ENCODE results near the gene XRRA1. TPM values are rescaled to one million over a fixed set of nuclear protein-coding genes. Genes with fewer than 3 reads are reported as not detected.

The XRRA1 gene
- total RNA-seq, 1 experiment from 2014 or later: 11.9 TPM

DNA sequence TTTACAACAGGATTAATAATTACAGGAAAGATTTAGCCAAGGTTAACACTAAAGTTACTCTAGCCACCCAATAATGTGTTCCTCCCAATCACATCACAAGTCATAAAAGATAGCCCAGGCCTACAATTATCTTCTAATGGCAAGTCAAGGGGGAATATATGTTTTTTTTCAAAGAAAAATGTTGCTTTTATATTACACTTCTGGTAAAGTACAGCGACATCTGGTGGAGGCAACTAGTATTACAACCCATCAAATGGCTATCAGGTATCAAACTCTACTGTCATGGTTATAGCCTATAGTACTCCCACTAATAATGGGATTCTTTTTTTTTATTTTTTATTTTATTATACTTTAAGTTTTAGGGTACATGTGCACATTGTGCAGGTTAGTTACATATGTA lies 71.8 kb downstream of the XRRA1 start:
- ChIA-PET CTCF (no interaction called here), POLR2A (no interaction called here)
- Mint-ChIP-seq H3K27me3 (ENCODE audit: insufficient read depth, unreplicated experiment) (no peaks in the 10 kb centered on the region), H3K27ac (ENCODE audit: unreplicated experiment) (no peak overlapping the region), H3K4me1 (ENCODE audit: low read depth, unreplicated experiment) (no peaks in the 10 kb centered on the region), H3K4me3 (ENCODE audit: unreplicated experiment) (no peak overlapping the region), H3K36me3 (ENCODE audit: insufficient read depth, unreplicated experiment) (peaks cover 17% of the 10 kb centered on the region), H3K9me3 (ENCODE audit: unreplicated experiment) (peaks cover 1% of the 10 kb centered on the region)
- DNase-seq: peak in 1 of 2 experiments; percentile 37
- TF ChIP-seq, protein P1, sequence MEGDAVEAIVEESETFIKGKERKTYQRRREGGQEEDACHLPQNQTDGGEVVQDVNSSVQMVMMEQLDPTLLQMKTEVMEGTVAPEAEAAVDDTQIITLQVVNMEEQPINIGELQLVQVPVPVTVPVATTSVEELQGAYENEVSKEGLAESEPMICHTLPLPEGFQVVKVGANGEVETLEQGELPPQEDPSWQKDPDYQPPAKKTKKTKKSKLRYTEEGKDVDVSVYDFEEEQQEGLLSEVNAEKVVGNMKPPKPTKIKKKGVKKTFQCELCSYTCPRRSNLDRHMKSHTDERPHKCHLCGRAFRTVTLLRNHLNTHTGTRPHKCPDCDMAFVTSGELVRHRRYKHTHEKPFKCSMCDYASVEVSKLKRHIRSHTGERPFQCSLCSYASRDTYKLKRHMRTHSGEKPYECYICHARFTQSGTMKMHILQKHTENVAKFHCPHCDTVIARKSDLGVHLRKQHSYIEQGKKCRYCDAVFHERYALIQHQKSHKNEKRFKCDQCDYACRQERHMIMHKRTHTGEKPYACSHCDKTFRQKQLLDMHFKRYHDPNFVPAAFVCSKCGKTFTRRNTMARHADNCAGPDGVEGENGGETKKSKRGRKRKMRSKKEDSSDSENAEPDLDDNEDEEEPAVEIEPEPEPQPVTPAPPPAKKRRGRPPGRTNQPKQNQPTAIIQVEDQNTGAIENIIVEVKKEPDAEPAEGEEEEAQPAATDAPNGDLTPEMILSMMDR (IDR thresholded peaks at IDR 0.05; ENCODE audit: insufficient read depth in 1 of 2, low read depth in 1 of 2, low read length in 1 of 2, severe bottlenecking in 1 of 2, unreplicated experiment in 1 of 2): peak; percentile 60 to 90
- H3K4me3 ChIP-seq (ENCODE audit: low read depth, low read length): no peak overlapping the region
- intact Hi-C loops (cut with micrococcal nuclease; ENCODE audit: unreplicated experiment): no loop called here
- BruUV-seq (replicated peaks): no TSS peak
- H3K9me3 ChIP-seq: peaks cover 12% of the 10 kb centered on the region
- no peaks in the 10 kb centered on the region for H3K4me1 ChIP-seq
- H3K36me3 ChIP-seq (ENCODE audit: control insufficient read depth, insufficient read depth, low read length): peaks cover 1% of the 10 kb centered on the region; the same call in 1 of the 2 replicates
- no peaks in the 10 kb centered on the region for H3K27me3 ChIP-seq (replicated peaks; ENCODE audit: control insufficient read depth, insufficient read depth, low read length)

GRCh38 chr11:74871037-74871436 lies 77.9 kb downstream of the XRRA1 start:
- Histone ChIP-seq H3K27me3 (replicated peaks; ENCODE audit: control insufficient read depth, insufficient read depth, low read length) (no peaks in the 10 kb centered on the region), H3K4me3 (ENCODE audit: low read depth, low read length) (no peak overlapping the region), H3K4me1 (no peaks in the 10 kb centered on the region), H3K36me3 (ENCODE audit: control insufficient read depth, insufficient read depth, low read length) (peaks cover 4% of the 10 kb centered on the region), H3K9me3 (peaks cover 48% of the 10 kb centered on the region)
- Mint-ChIP-seq H3K4me1 (ENCODE audit: low read depth, unreplicated experiment) (no peaks in the 10 kb centered on the region), H3K27ac (ENCODE audit: unreplicated experiment) (no peak overlapping the region), H3K27me3 (ENCODE audit: insufficient read depth, unreplicated experiment) (no peaks in the 10 kb centered on the region), H3K36me3 (ENCODE audit: insufficient read depth, unreplicated experiment) (peaks cover 37% of the 10 kb centered on the region), H3K4me3 (ENCODE audit: unreplicated experiment) (no peak overlapping the region), H3K9me3 (ENCODE audit: unreplicated experiment) (peaks cover 50% of the 10 kb centered on the region)
- TF ChIP-seq, protein P1 (IDR thresholded peaks at IDR 0.05; ENCODE audit: insufficient read depth in 1 of 2, low read depth in 1 of 2, low read length in 1 of 2, severe bottlenecking in 1 of 2, unreplicated experiment in 1 of 2): no peak
- intact Hi-C loops (cut with micrococcal nuclease; ENCODE audit: unreplicated experiment): loop anchor here (5.0 kb wide), 1 partner anchor 259 kb away; no protein-coding TSS in a partner anchor
- POLR2A ChIA-PET: no interaction called here
- CTCF ChIA-PET: interaction anchor here (2.6 kb wide), 1 partner anchor 169 kb away, joined by 28 read pairs; no protein-coding TSS in a partner anchor
- no peak for DNase-seq
- no TSS peak for BruUV-seq (replicated peaks)

DNA sequence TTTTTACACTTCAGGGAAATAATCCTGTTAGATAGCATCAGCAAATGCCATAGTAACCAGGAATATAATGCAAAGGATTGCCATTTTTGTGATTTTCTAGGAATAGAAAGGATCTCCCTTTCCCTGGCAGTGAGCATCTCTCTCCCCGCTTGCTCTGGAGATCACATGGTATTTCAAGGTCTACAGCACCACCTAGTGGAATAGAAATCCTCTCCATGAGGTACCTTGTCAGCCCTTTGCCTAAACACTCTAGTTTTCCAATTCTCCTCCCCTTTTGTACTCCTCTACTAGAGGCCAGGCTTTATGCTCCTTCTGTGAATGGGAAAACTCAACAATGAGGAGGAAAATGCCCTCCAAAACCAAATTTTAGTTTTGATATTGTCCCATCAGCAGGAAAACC lies 78.4 kb downstream of the XRRA1 start:
- TF ChIP-seq, protein P1 (IDR thresholded peaks at IDR 0.05; ENCODE audit: insufficient read depth in 1 of 2, low read depth in 1 of 2, low read length in 1 of 2, severe bottlenecking in 1 of 2, unreplicated experiment in 1 of 2): peak; percentile 61 to 96
- Mint-ChIP-seq H3K4me1 (ENCODE audit: low read depth, unreplicated experiment) (no peaks in the 10 kb centered on the region), H3K9me3 (ENCODE audit: unreplicated experiment) (peaks cover 55% of the 10 kb centered on the region), H3K27me3 (ENCODE audit: insufficient read depth, unreplicated experiment) (no peaks in the 10 kb centered on the region), H3K27ac (ENCODE audit: unreplicated experiment) (no peak overlapping the region), H3K4me3 (ENCODE audit: unreplicated experiment) (no peak overlapping the region), H3K36me3 (ENCODE audit: insufficient read depth, unreplicated experiment) (peaks cover 38% of the 10 kb centered on the region)
- Histone ChIP-seq H3K4me1 (no peaks in the 10 kb centered on the region), H3K9me3 (peaks cover 53% of the 10 kb centered on the region), H3K4me3 (ENCODE audit: low read depth, low read length) (no peak overlapping the region), H3K27me3 (replicated peaks; ENCODE audit: control insufficient read depth, insufficient read depth, low read length) (no peaks in the 10 kb centered on the region), H3K36me3 (ENCODE audit: control insufficient read depth, insufficient read depth, low read length) (peaks cover 4% of the 10 kb centered on the region)
- ChIA-PET POLR2A (no interaction called here), CTCF (interaction anchor here (0.7 to 2.6 kb wide), 3 partner anchors 169 to 417 kb away, joined by 3 to 28 read pairs (median 4); no protein-coding TSS in a partner anchor)
- DNase-seq: peak in 1 of 2 experiments; percentile 80
- intact Hi-C loops (cut with micrococcal nuclease; ENCODE audit: unreplicated experiment): loop anchor here (1.0 to 5.0 kb wide), 4 partner anchors 144 to 258 kb away; no protein-coding TSS in a partner anchor
- no TSS peak for BruUV-seq (replicated peaks)
